Epithelial cell of prostate (primary cell): ENCODE measurements around the gene SRPRA.
"Not testable (repeated sequence)": the region's sequence is repeated elsewhere in the genome, so short reads cannot be mapped to it uniquely, and the experiment has no call there.

Experiments used
- DNase-seq: peaks from one replicate; pipeline ENCODE4 v3.0.0-alpha.2; 2011; ENCODE audit warnings: low read depth, low spot score
- H3K27ac ChIP-seq: fragments of 450-650 bp; 2 replicates; pipeline ENCODE4 v1.5.1; 2017; ENCODE audit warnings: mild to moderate bottlenecking

The SRPRA gene

GRCh38 chr11:126284829-126285228 is 16.1 kb upstream of the SRPRA start:
- DNase-seq = peak; percentile 67
- H3K27ac ChIP-seq = no peak overlapping the region

- DNase-seq = no peak
- H3K27ac ChIP-seq = peak within 1 kb of the TSS; percentile 76
Measured at GRCh38 chr11:126282736-126283591, 14.3 kb upstream of the SRPRA start, which contains the start of gene TIRAP. TSS of gene TIRAP (plus strand) at chr11:126283093. CDS start at chr11:126290895, 7,802 bp downstream.

GRCh38 chr11:126282361-126282735 is 13.7 kb upstream of the SRPRA start:
- no peak for DNase-seq
- peak overlapping the region; percentile 76 for H3K27ac ChIP-seq

GRCh38 chr11:126281666-126282175 is 13.0 kb upstream of the SRPRA start:
- no peak for DNase-seq
- H3K27ac ChIP-seq = no peak overlapping the region

GRCh38 chr11:126281245-126281644 is 12.6 kb upstream of the SRPRA start:
- no peak overlapping the region for H3K27ac ChIP-seq
- no peak for DNase-seq

- DNase-seq = no peak
- no peak overlapping the region for H3K27ac ChIP-seq
Measured at GRCh38 chr11:126280595-126280994, 11.9 kb upstream of the SRPRA start.

- no peak for DNase-seq
- H3K27ac ChIP-seq = no peak overlapping the region
Measured at GRCh38 chr11:126279191-126279590, 10.5 kb upstream of the SRPRA start.

- H3K27ac ChIP-seq = no peak overlapping the region
- DNase-seq = no peak
Measured at GRCh38 chr11:126277780-126278179, 9.1 kb upstream of the SRPRA start.

GRCh38 chr11:126277322-126277721 is 8.6 kb upstream of the SRPRA start:
- DNase-seq = no peak
- no peak overlapping the region for H3K27ac ChIP-seq

GRCh38 chr11:126268361-126268707 is 361 bp downstream of the SRPRA start:
- peak overlapping the region; percentile 75 for H3K27ac ChIP-seq
- DNase-seq = no peak

- no peak for DNase-seq
- peak overlapping the region; percentile 75 for H3K27ac ChIP-seq
Measured at GRCh38 chr11:126267650-126268049, 1.0 kb downstream of the SRPRA start.

- no peak overlapping the region for H3K27ac ChIP-seq
- DNase-seq = no peak
Measured at GRCh38 chr11:126265811-126266210, 2.9 kb downstream of the SRPRA start.

GRCh38 chr11:126263489-126263888 is 5.2 kb downstream of the SRPRA start:
- no peak overlapping the region for H3K27ac ChIP-seq

GRCh38 chr11:126262216-126262615 is 6.5 kb downstream of the SRPRA start:
- H3K27ac ChIP-seq = no peak overlapping the region
- no peak for DNase-seq

More at GRCh38 chr11:126263489-126263888, 5.2 kb downstream of the SRPRA start:
- DNase-seq = no peak

GRCh38 chr11:126257764-126258163 is 10.9 kb downstream of the SRPRA start:
- H3K27ac ChIP-seq = no peak overlapping the region
- DNase-seq = no peak

GRCh38 chr11:126257144-126257543 is 11.6 kb downstream of the SRPRA start:
- H3K27ac ChIP-seq = no peak overlapping the region
- DNase-seq = no peak

- H3K27ac ChIP-seq = no peak overlapping the region
- DNase-seq = no peak
Measured at GRCh38 chr11:126256216-126256615, 12.5 kb downstream of the SRPRA start.

GRCh38 chr11:126255507-126255906 is 13.2 kb downstream of the SRPRA start:
- not testable (repeated sequence) for H3K27ac ChIP-seq, DNase-seq

- DNase-seq = no peak
- H3K27ac ChIP-seq = no peak overlapping the region
Measured at GRCh38 chr11:126254819-126255218, 13.9 kb downstream of the SRPRA start.

- DNase-seq = no peak
- no peak overlapping the region for H3K27ac ChIP-seq
Measured at GRCh38 chr11:126253265-126253664, 15.4 kb downstream of the SRPRA start.

GRCh38 chr11:126246636-126247035 is 22.1 kb downstream of the SRPRA start:
- no peak overlapping the region for H3K27ac ChIP-seq

GRCh38 chr11:126233391-126233790 is 35.3 kb downstream of the SRPRA start:
- peak; percentile 16 for DNase-seq

More at GRCh38 chr11:126246636-126247035, 22.1 kb downstream of the SRPRA start:
- DNase-seq = no peak

More at GRCh38 chr11:126233391-126233790, 35.3 kb downstream of the SRPRA start:
- no peak overlapping the region for H3K27ac ChIP-seq
